Large intestine (tissue), 3 donors: Measurements from ENCODE around the gene C1GALT1C1L. TPM values are rescaled to one million over a fixed set of nuclear protein-coding genes. Genes with fewer than 3 reads are reported as not detected.
"Not testable (repeated sequence)": the region's sequence is repeated elsewhere in the genome, so short reads cannot be mapped to it uniquely, and the experiment has no call there.

Source experiments
- DNase-seq, 2 donors: peaks; one replicate each; pipeline versions ENCODE4 v3.0.0 to v3.0.0-alpha.2; 2013
- H3K27ac ChIP-seq: one replicate; pipeline ENCODE4 v1.5.1; 2013; ENCODE audit warnings: low read length
- H3K27me3 ChIP-seq: 2 replicates; pipeline ENCODE4 v1.6.1; 2013; ENCODE audit warnings: low read length; ENCODE audit not compliant: control insufficient read depth, insufficient read depth
- H3K36me3 ChIP-seq: 2 replicates; pipeline ENCODE4 v1.6.1; 2013; ENCODE audit warnings: low read length; ENCODE audit not compliant: control insufficient read depth, insufficient read depth
- H3K4me1 ChIP-seq: one replicate; pipeline ENCODE4 v1.6.1; 2013; ENCODE audit warnings: low read length; ENCODE audit not compliant: control insufficient read depth, insufficient read depth
- H3K4me3 ChIP-seq: one replicate; pipeline ENCODE4 v1.5.1; 2013; ENCODE audit warnings: low read length
- H3K9me3 ChIP-seq: one replicate; pipeline ENCODE4 v1.6.1; 2013; ENCODE audit warnings: mild to moderate bottlenecking, low read depth, low read length, moderate library complexity; ENCODE audit not compliant: control insufficient read depth
- WGBS: methylation state at CpG from one replicate; pipeline ENCODE4 v1.1.5; 2013; ENCODE audit warnings: low lambda C conversion rate; ENCODE audit not compliant: insufficient coverage; 5-methylcytosine and 5-hydroxymethylcytosine counted together
- polyA plus RNA-seq: library from polyadenylated mRNA; unstranded; fragments of 120-200 nt; gene quantifications from one replicate; pipeline ENCODE4 v1.2.1, GENCODE V29; 2013

C1GALT1C1L gene
- polyA plus RNA-seq, 1 donor = 1.1 TPM

DNA sequence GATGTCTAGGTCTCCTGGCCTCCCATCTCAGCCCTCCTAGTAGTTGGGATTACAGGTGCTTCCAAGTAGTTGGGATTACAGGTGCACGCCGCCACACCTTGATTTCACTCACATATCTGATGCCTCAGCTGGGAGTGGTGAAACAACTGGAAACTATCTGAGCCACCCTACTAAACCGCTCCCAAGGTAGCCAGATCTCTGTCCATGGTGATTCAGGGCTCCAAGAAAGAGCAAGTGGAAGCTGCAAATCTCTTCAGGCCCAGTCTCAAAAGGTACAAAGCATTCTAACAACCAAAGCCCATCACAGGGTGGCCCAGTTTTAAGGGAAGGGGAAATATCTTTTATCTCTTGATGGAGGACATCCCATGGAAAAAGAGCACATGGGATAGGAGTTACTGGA lies 19.0 kb downstream of the C1GALT1C1L start:
- no peaks in the 10 kb centered on the region for H3K36me3 ChIP-seq
- DNase-seq = no peak
- no peak overlapping the region for H3K27ac ChIP-seq
- no peak overlapping the region for H3K4me3 ChIP-seq
- no CpG with 5 or more reads among the region's 3 CpGs for WGBS
- no peaks in the 10 kb centered on the region for H3K4me1 ChIP-seq
- H3K27me3 ChIP-seq = no peaks in the 10 kb centered on the region
- no peaks in the 10 kb centered on the region for H3K9me3 ChIP-seq

- no peaks in the 10 kb centered on the region for H3K4me1 ChIP-seq
- no peaks in the 10 kb centered on the region for H3K9me3 ChIP-seq
- 88% methylated on average over 1 of the region's 2 CpGs for WGBS
- no peaks in the 10 kb centered on the region for H3K36me3 ChIP-seq
- no peaks in the 10 kb centered on the region for H3K27me3 ChIP-seq
- no peak overlapping the region for H3K4me3 ChIP-seq
- H3K27ac ChIP-seq = no peak overlapping the region
- DNase-seq = no peak
Measured at GRCh38 chr2:43653506-43653905, 22.7 kb downstream of the C1GALT1C1L start.

GRCh38 chr2:43648994-43649701 lies 27.1 kb downstream of the C1GALT1C1L start:
- no peak overlapping the region for H3K4me3 ChIP-seq
- no peaks in the 10 kb centered on the region for H3K9me3 ChIP-seq
- no peaks in the 10 kb centered on the region for H3K27me3 ChIP-seq
- WGBS = 100% methylated on average over 1 of the region's 3 CpGs
- no peaks in the 10 kb centered on the region for H3K36me3 ChIP-seq
- DNase-seq = peak in 1 of 2 donors; percentile 8
- no peaks in the 10 kb centered on the region for H3K4me1 ChIP-seq
- peak overlapping the region; percentile 2 for H3K27ac ChIP-seq

GRCh38 chr2:43643680-43644079 lies 32.5 kb downstream of the C1GALT1C1L start:
- no peak overlapping the region for H3K4me3 ChIP-seq
- WGBS = no CpG with 5 or more reads among the region's 1 CpG
- no peak for DNase-seq
- H3K4me1 ChIP-seq = no peaks in the 10 kb centered on the region
- H3K27me3 ChIP-seq = no peaks in the 10 kb centered on the region
- peaks cover 4% of the 10 kb centered on the region for H3K9me3 ChIP-seq
- no peaks in the 10 kb centered on the region for H3K36me3 ChIP-seq
- H3K27ac ChIP-seq = no peak overlapping the region

GRCh38 chr2:43642363-43642762 lies 33.9 kb downstream of the C1GALT1C1L start:
- Histone ChIP-seq H3K9me3 (peaks cover 4% of the 10 kb centered on the region), H3K4me3 (no peak overlapping the region), H3K36me3 (no peaks in the 10 kb centered on the region), H3K4me1 (no peaks in the 10 kb centered on the region), H3K27me3 (peaks cover 2% of the 10 kb centered on the region), H3K27ac (no peak overlapping the region)
- no peak for DNase-seq
- WGBS = 60% methylated on average over 2 of the region's 2 CpGs

- H3K27ac ChIP-seq = peak within 1 kb of the TSS; percentile 43
- no CpG with 5 or more reads among the region's 75 CpGs for WGBS
- H3K4me1 ChIP-seq = peaks cover 5% of the 10 kb centered on the region
- peak within 1 kb of the TSS; percentile 71 for H3K4me3 ChIP-seq
- peaks cover 4% of the 10 kb centered on the region for H3K9me3 ChIP-seq
- H3K27me3 ChIP-seq = peaks cover 31% of the 10 kb centered on the region
- peak; percentile 71 to 86 for DNase-seq
- H3K36me3 ChIP-seq = no peaks in the 10 kb centered on the region
Measured at GRCh38 chr2:43637030-43637803, 39.0 kb downstream of the C1GALT1C1L start, which contains the start of gene PLEKHH2. PLEKHH2 (plus strand) TSS chr2:43637260; CDS start chr2:43644674, 7,414 bp downstream.

DNA sequence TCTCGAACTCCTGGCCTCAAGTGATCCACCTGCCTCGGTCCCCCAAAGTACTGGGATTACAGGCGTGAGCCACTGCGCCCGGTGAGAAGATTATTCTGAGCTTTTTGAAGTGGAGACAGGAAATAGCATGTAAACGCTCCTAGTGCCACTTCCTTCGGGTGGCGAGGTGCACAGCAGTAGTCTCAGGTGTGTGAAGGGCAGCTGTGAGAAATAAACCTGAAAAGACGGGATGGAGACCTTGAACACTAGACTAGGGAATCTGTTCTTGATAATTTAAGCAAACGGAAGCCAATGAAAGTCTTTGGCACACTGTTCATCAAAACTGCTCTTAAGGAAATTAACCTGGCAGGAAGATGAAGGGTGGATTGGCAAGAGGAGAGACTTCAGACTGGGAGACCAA lies 39.6 kb downstream of the C1GALT1C1L start:
- Histone ChIP-seq H3K4me1 (peaks cover 5% of the 10 kb centered on the region), H3K27ac (no peak overlapping the region), H3K9me3 (peaks cover 4% of the 10 kb centered on the region), H3K27me3 (peaks cover 31% of the 10 kb centered on the region), H3K36me3 (no peaks in the 10 kb centered on the region), H3K4me3 (peak overlapping the region; percentile 71)
- no CpG with 5 or more reads among the region's 10 CpGs for WGBS
- DNase-seq = no peak

DNA sequence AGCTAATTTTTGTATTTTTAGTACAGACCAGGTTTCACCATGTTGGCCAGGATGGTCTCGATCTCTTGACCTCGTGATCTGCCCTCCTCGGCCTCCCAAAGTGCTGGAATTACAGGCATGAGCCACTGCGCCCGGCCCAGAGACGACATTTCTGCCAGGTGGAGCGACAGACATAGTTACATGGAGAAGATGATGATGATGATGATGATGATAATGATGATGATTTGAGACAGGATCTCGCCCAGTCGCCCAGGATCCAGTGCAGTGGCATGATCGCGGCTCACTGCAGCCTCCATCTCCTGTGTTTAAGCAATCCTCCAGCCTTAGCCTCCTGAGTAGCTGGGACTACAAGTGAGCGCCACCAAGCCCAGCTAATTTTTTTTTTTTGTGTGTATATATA lies 40.1 kb downstream of the C1GALT1C1L start:
- H3K27me3 ChIP-seq = peaks cover 31% of the 10 kb centered on the region
- not testable (repeated sequence) for H3K4me1 ChIP-seq, H3K27ac ChIP-seq, H3K4me3 ChIP-seq, DNase-seq, H3K9me3 ChIP-seq, H3K36me3 ChIP-seq
- no CpG with 5 or more reads among the region's 12 CpGs for WGBS

GRCh38 chr2:43634604-43635306 lies 41.5 kb downstream of the C1GALT1C1L start:
- H3K36me3 ChIP-seq = no peaks in the 10 kb centered on the region
- DNase-seq = peak in 1 of 2 donors; percentile 27
- H3K4me3 ChIP-seq = no peak overlapping the region
- peaks cover 31% of the 10 kb centered on the region for H3K27me3 ChIP-seq
- H3K9me3 ChIP-seq = peaks cover 4% of the 10 kb centered on the region
- H3K27ac ChIP-seq = no peak overlapping the region
- peaks cover 5% of the 10 kb centered on the region for H3K4me1 ChIP-seq
- 17% methylated on average over 2 of the region's 6 CpGs for WGBS

DNA sequence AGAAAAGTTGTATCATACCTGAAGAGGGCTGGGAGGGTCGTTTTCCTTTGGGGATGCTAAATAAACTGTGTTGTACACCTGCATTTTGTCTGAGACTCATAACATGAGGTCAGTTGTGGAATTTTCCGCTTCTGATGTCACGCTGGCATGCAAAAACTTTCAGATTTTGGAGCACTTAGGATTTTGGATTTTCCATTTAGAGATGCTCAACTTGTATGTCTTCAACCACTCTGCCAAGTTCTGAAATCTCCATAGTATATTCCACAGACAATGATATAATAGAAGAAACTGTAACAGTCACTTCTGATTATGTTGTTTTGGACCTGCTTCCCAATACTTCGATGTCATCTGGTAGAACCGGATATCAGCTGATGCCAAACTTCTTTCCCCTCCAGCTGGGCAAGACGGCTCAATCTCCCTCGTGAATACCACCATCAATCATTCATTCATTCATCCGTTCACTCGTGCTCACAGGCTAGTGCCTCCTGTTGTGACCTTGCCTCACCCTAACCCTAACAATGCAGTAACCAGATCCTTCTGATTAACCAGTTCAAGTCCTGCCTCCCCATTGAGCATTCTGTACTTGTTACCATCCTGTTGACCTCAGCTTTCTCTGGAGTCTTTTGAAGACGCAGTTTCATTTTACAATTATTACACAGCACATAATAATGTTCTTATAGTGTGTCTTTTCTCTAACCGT lies 44.5 kb downstream of the C1GALT1C1L start:
- Histone ChIP-seq H3K4me1 (peaks cover 3% of the 10 kb centered on the region), H3K36me3 (no peaks in the 10 kb centered on the region), H3K27me3 (peaks cover 25% of the 10 kb centered on the region), H3K4me3 (no peak overlapping the region), H3K27ac (no peak overlapping the region), H3K9me3 (no peaks in the 10 kb centered on the region)
- no peak for DNase-seq
- 72% methylated on average over 6 of the region's 11 CpGs for WGBS
